HG02840 (cell line): ENCODE measurements around the gene VASN.
"Not testable (repeated sequence)": the region's sequence is repeated elsewhere in the genome, so short reads cannot be mapped to it uniquely, and the experiment has no call there.

ENCODE experiments used
- ATAC-seq: cut with Tn5 transposase; IDR thresholded peaks from one replicate; pipeline ENCODE4 v1.9.1; 2021; ENCODE audit warnings: mild to moderate bottlenecking, moderate library complexity, moderate number of reproducible peaks; ENCODE audit not compliant: unreplicated experiment, low FRiP score

Gene VASN

GRCh38 chr16:4336701-4337539 lies 34.7 kb upstream of the VASN start:
- no peak for ATAC-seq

GRCh38 chr16:4337540-4338088 lies 34.0 kb upstream of the VASN start:
- no peak for ATAC-seq

GRCh38 chr16:4338125-4338582 lies 33.5 kb upstream of the VASN start:
- no peak for ATAC-seq

- no peak for ATAC-seq
These were observed 32.8 kb upstream of the VASN start for GRCh38 chr16:4338712-4339299.

GRCh38 chr16:4339455-4339854 lies 32.2 kb upstream of the VASN start:
- no peak for ATAC-seq

GRCh38 chr16:4339909-4340308 lies 31.7 kb upstream of the VASN start:
- ATAC-seq: no peak

GRCh38 chr16:4340443-4340842 lies 31.2 kb upstream of the VASN start:
- ATAC-seq: no peak

- ATAC-seq: no peak
These were observed 30.4 kb upstream of the VASN start for GRCh38 chr16:4341250-4341649.

GRCh38 chr16:4342866-4343744 lies 28.5 kb upstream of the VASN start:
- ATAC-seq: no peak

GRCh38 chr16:4344300-4344982 lies 27.2 kb upstream of the VASN start:
- not testable (repeated sequence) for ATAC-seq

- ATAC-seq: no peak
These were observed 26.4 kb upstream of the VASN start for GRCh38 chr16:4344983-4345835.

- ATAC-seq: no peak
These were observed 25.5 kb upstream of the VASN start for GRCh38 chr16:4345836-4346781.

GRCh38 chr16:4347010-4347409 lies 24.6 kb upstream of the VASN start:
- ATAC-seq: no peak

- no peak for ATAC-seq
These were observed 23.7 kb upstream of the VASN start for GRCh38 chr16:4347765-4348509.

- no peak for ATAC-seq
These were observed 22.3 kb upstream of the VASN start for GRCh38 chr16:4349332-4349731.

GRCh38 chr16:4350365-4350786 lies 21.3 kb upstream of the VASN start:
- ATAC-seq: peak; percentile 7
